AG04450 (cell line): ENCODE measurements around the gene CRYGC. TPM values are rescaled to one million over a fixed set of nuclear protein-coding genes. Genes with fewer than 3 reads are reported as not detected.

Source experiments
- CTCF ChIA-PET: fragments of 300-600, 350-600 bp; formaldehyde crosslinking; extraction: SDS; loops from one replicate; lab custom pipeline; 2022; ENCODE audit warnings: antibody characterized with exemption, inconsistent platforms; lab: Charles Lee
- POLR2A ChIA-PET: fragments of 350-600 bp; formaldehyde crosslinking; extraction: SDS; loops from one replicate; lab custom pipeline; 2021; ENCODE audit warnings: antibody characterized with exemption, inconsistent platforms; lab: Yijun Ruan, JAX
- DNase-seq: peaks from one replicate; pipeline ENCODE4 v3.0.0-alpha.2; 2011; ENCODE audit warnings: low read depth, low spot score
- H3K27ac ChIP-seq: one replicate; pipeline ENCODE4 v1.5.1; 2012; ENCODE audit warnings: low read depth, low read length, control low read depth
- H3K27me3 ChIP-seq: one replicate; pipeline ENCODE4 v1.6.0; 2012; ENCODE audit warnings: low read length; ENCODE audit not compliant: control insufficient read depth, insufficient read depth
- H3K4me3 ChIP-seq: 2 replicates; pipeline ENCODE4 v1.5.1; 2011; ENCODE audit warnings: mild to moderate bottlenecking, low read depth, low read length, control low read depth
- H3K9me3 ChIP-seq: 2 replicates; pipeline ENCODE4 v1.5.1; 2012; ENCODE audit warnings: low read length; ENCODE audit not compliant: control insufficient read depth, insufficient read depth
- CTCF ChIP-seq: IDR thresholded peaks from 2 replicates; pipeline ENCODE4 v1.5.1; 2011; ENCODE audit warnings: low read depth, low read length, control low read depth, inconsistent platforms
- polyA minus RNA-seq: library from RNA; depleted of rRNA, polyadenylated mRNA; stranded (reverse); fragments of >200 nt; gene quantifications from 2 replicates; pipeline ENCODE4 v1.2.3, GENCODE V29; 2011; rRNA and poly(A)+ RNA removed
- polyA plus RNA-seq: library from polyadenylated mRNA; depleted of rRNA; stranded (reverse); fragments of >200 nt; gene quantifications from 2 replicates; pipeline ENCODE4 v1.2.3, GENCODE V29; 2011; rRNA removed

Gene CRYGC, protein sequence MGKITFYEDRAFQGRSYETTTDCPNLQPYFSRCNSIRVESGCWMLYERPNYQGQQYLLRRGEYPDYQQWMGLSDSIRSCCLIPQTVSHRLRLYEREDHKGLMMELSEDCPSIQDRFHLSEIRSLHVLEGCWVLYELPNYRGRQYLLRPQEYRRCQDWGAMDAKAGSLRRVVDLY
- polyA plus RNA-seq (not detected in 2 replicates), polyA minus RNA-seq (not detected in 2 replicates)

DNA sequence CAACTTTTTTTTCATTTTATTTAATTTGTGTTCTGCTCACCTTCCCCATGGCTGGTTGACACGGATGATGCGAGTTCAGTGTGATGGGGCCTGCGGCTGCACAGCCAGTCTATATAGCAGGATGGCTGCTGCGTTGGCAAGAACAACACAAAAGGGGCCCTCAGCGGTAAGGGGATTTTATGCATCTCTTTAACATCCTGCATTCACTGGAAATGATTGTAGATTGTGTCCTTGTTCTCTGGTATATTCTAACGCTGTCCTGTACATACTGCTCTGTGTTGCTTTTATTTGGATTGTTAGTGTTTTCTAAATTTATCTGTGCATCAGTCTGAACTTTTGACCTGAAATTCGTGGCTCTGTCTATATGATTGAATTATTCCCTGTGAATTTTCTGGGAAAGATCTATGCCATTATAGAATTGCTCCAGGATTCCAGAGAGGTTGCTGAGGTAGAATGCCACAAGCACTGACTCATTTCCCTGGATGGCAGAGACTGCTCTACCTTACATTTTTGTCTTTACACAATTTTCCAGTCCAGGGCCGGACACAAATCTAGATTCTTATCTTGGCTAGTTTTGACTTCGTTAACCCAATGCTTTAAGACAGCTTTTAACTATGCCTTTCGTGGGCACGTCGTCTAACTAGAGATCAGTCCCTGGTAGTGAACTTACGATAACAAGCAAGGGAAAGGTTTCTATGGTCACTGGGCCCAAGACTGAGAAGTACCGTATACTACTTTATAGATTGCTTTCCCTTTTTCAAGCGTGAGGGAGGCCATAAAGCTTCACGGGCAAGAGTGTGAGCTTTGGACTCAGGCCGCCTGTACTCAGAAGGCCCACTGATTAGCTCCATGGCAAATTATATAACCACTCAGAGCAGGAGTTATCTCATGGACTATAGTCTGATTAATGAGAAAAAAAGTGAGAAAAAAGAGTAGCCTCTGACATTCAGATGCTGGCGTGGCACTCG lies at the start of gene CRYGC:
CRYGC (minus strand) TSS at position 85 of the 968 bp plus-strand sequence; CDS start at position 49, 36 bp downstream.
- ChIA-PET CTCF (no interaction called here), POLR2A (no interaction called here)
- Histone ChIP-seq H3K27ac (no peak within 1 kb of the TSS), H3K9me3 (no peaks in the 10 kb centered on the region; the same call in 1 of the 2 replicates), H3K4me3 (no peak within 1 kb of the TSS), H3K27me3 (peaks cover 3% of the 10 kb centered on the region)
- no peak for DNase-seq
- TF ChIP-seq CTCF = no peak

DNA sequence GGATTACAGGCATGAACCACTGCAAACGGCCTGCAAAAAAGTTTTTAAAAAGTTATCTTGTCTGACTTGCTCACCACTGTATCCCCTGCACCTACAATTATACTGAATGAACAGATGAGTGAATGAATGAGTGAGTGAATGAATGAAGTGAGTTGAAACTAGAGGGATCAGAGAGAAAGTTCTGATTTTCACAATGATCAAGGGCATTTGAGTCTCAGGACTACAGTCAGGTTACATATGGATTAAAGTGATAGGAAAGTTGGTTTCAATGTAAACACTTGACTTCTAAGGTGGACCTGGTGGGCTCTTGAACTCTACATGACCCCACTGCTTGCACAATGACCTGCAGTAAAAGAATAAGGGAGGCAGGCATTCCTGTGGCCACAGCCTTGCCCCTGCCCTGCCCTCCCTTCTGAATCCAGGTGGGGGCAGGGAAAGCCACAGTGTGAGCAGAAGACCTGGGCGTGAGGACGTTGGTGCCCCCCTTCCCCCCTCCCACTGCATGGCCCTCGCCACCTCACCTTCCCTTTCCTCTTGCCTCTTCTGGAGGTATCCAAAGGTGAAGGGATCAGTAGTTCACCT lies 49.5 kb upstream of the CRYGC start:
- ChIA-PET CTCF (no interaction called here), POLR2A (no interaction called here)
- no peak for TF ChIP-seq CTCF
- Histone ChIP-seq H3K9me3 (no peaks in the 10 kb centered on the region), H3K27me3 (peaks cover 3% of the 10 kb centered on the region), H3K27ac (no peak overlapping the region), H3K4me3 (no peak overlapping the region)
- no peak for DNase-seq

DNA sequence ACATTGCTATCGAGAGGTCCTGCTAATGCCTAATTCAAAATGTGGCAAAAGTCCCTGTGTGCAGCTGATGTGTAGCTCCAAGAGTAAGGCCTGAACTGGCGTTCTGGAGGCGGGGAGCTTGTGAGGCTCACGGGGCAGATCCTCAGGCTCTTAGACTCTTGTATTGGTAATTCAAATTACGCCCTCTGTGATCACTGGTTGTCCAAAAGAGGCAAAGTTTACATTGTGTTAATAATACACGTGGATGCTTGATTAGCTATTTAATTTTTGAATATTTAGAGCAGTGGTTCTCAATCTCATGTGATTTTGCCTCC lies 46.2 kb upstream of the CRYGC start:
- ChIA-PET CTCF (interaction anchor here (0.5 to 3.3 kb wide), 68 partner anchors 8 to 1411 kb away, joined by 3 to 73 read pairs (median 5); partner anchors contain the start of genes C2orf80, CRYGB, CRYGD and IDH1), POLR2A (no interaction called here)
- no peak for DNase-seq
- no peak for TF ChIP-seq CTCF
- no peak overlapping the region for H3K27ac ChIP-seq
- no peaks in the 10 kb centered on the region for H3K9me3 ChIP-seq
- no peaks in the 10 kb centered on the region for H3K27me3 ChIP-seq
- H3K4me3 ChIP-seq = no peak overlapping the region

DNA sequence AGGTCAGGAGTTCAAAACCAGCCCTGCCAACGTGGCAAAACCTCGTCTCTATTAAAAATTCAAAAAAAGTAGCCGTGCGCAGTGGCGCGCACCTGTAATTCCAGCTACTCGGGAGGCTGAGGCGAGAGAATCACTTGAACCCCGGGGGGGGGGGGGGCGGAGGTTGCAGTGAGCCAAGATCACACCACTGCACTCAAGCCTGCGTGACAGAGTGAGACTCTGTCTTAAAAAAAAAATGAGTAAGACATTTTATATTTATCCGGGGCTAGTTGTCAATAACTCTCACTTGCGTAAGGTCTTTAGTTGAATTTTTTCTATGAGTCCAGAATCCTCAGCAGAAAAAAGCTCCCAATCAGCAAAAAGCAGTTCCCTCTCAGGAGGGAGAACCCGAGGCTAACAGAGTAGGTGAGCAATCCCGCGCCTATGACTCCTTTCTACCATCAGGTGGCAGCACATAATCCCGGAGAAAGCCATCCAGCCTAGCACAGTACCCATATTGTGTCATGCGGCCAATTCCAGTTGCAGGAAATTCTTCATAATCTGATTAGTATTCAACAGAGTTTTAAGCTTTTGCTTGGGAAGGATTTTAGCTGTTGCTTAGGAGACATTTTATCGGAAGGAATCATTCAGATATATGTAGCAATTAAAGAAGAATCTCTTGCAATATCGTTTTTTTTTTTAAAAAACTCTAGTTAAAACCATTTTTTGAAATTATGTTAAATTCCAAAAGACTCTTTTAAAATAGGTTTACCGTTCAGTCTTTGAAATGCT lies 45.6 kb upstream of the CRYGC start:
- Histone ChIP-seq H3K9me3 (no peaks in the 10 kb centered on the region), H3K4me3 (no peak overlapping the region), H3K27me3 (no peaks in the 10 kb centered on the region), H3K27ac (no peak overlapping the region)
- peak; percentile 38 for DNase-seq
- ChIA-PET POLR2A (no interaction called here), CTCF (interaction anchor here (0.5 to 3.3 kb wide), 76 partner anchors 8 to 1410 kb away, joined by 3 to 73 read pairs (median 5); partner anchors contain the start of genes C2orf80, CRYGB, CRYGD and FASTKD2)
- TF ChIP-seq CTCF = peak; percentile 96
